Testis (tissue), 2 donors: ENCODE data around the gene MTUS2.

Experiments used
- CTCF ChIP-seq, 3 experiments: fragments of 450-650 bp in 2 of 3; fragments of 200-600 bp in 1 of 3; sonication (generic) in 1 of 3; IDR thresholded peaks; one replicate each; pipeline ENCODE4 v1.5.1; 2016 to 2019; ENCODE audit warnings: antibody characterized with exemption in 3 of 3, mild to moderate bottlenecking in 2 of 3, moderate library complexity in 1 of 3
- POLR2A ChIP-seq: fragments of 450-650 bp; IDR thresholded peaks from one replicate; pipeline ENCODE4 v1.6.1; 2017; ENCODE audit warnings: antibody characterized with exemption, mild to moderate bottlenecking, moderate library complexity

- TF ChIP-seq CTCF (IDR thresholded peaks at IDR 0.05) (no peak), POLR2A (no peak)
Observed at GRCh38 chr13:29464105-29464679, 644.1 kb downstream of the MTUS2 start.
